NCI-H1417 treated with DMSO at 0.1 percent for 48 hours (cell line): ENCODE measurements around the gene ARHGAP5.
A peak's percentile ranks its signal among the peaks of the same experiment; 100 is the strongest.
"Not testable (repeated sequence)": the region's sequence is repeated elsewhere in the genome, so short reads cannot be mapped to it uniquely, and the experiment has no call there.

Experiments
- DNase-seq: peaks from one replicate; lab custom pipeline; 2025; lab: John Stamatoyannopoulos, UW

The ARHGAP5 gene

DNA sequence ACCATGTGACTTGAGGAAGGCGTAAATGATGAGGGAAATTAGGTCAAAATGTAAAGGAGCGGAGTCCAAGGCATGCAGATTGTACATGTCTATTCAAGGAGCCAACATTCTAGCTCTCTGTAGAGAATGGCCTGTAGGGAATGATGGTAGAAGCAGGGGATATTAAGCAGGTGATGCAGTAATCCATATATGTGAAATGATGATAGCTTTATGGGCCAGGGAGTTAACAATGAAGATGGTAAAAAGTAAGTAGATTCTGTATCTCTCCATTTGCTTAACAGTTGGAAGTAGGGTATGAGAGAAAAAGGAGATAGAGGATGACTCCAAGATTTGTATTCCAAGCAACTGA is 33.4 kb downstream of the ARHGAP5 start:
- no peak for DNase-seq

DNA sequence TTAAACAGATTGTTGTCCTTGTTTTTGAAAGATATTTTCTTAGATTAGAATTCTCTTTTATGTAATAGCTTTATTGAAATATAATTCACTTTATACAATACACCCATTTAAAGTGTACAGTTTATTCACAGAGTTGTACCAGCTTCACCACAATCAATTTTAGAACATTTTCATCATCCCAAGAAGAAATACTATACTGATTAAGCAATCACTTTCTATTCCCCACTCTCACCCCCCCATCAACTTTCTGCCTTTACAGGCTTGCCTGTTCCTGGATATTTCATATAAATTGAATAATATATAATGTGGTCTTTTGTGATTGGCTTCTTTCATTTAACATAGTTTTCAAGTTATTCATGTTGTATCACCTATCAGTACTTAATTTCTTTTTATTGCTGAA is 44.4 kb downstream of the ARHGAP5 start:
- DNase-seq, result no peak

DNA sequence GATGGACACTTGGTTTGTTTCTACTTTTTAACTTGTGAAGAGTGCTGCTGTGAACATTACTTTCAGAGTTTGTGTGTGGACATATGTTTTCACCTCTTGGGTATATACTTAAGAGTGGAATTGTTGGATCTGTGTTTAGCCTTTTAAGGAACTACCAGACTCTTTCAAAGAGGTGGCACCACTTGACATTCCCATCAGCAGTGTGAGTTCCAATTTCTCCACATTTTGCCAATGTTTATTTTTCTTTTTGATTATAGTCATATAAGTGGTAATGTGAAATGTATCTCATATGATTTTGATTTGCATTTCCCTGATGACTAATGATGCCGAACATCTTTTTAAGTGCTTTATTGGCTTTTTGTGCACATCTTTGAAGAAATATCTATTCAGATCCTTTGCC is 44.8 kb downstream of the ARHGAP5 start:
- DNase-seq, result no peak

DNA sequence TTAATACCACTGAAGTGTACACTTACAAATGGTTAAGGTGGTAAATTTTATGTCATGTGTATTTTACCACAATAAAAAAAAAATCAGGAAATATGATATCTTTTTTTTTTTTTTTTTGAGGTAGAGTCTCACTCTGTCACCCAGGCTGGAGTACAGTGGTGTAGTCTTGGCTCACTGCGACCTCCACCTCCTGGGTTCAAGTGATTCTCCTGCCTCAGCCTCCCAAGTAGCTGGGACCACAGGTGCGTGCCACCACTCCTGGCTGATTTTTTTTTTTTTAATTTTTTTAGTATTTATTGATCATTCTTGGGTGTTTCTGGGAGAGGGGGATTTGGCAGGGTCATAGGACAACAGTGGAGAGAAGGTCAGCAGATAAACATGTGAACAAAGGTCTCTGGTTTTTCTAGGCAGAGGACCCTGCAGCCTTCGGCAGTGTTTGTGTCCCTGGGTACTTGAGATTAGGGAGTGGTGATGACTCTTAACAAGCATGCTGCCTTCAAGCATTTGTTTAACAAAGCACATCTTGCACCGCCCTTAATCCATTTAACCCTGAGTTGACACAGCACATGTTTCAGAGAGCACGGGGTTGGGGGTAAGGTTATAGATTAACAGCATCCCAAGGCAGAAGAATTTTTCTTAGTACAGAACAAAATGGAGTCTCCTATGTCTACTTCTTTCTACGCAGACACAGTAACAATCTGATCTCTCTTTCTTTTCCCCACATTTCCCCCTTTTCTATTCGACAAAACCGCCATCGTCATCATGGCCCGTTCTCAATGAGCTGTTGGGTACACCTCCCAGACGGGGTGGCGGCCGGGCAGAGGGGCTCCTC is 50.0 kb downstream of the ARHGAP5 start:
- not testable (repeated sequence) for DNase-seq

DNA sequence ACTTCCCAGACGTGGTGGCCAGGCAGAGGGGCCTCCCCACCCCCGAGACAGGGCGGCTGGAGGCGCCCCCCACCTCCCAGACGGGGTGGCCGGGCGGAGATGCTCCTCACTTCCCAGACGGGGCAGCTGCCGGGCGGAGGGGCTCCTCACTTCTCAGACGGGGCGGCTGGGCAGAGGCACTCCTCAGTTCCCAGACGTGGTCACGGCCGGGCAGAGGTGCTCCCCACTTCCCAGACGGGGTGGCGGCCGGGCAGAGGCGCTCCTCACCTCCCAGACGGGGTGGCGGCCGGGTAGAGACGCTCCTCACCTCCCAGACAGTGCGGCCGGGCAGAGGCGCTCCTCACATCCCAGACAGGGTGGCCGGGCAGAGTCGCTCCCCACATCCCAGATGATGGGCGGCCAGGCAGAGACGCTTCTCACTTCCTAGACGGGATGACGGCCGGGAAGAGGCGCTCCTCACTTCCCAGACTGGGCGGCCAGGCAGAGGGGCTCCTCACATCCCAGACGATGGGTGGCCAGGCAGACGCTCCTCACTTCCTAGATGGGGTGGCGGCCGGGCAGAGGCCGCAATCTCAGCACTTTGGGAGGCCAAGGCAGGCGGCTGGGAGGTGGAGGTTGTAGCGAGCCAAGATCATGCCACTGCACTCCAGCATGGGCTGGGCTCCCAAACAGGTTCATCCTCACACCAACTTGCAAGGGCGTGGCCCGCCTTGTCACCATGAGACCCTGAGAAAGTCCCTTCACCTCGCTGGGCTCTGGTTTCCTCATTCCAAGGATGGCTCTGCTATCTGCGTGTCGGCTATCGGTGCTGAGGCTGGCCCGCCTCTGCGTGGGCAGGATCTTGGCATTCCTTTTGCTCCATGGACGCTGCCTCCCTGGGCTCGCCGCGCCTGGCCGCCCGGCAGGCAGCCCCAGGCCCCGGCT is 50.9 kb downstream of the ARHGAP5 start:
- DNase-seq, result not testable (repeated sequence)

DNA sequence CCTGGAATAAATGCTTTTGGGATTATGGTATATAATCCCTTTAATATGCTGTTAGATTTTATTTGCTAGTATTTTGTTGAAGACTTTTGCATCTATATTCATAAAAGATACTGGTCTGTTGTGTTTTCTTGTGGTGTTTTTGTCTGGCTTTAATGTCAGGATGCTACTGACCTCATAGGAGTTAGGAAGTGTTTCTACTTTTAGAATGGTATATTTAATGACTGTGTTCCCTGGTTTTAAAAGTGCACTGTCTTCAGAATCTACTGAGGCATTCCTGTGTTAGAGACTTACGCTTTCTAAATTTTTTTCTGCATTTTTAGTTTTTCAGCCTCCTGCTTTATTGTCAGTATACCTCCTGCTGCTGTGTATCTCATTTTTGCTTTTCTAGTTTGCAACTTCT is 51.6 kb downstream of the ARHGAP5 start:
- DNase-seq, result no peak

DNA sequence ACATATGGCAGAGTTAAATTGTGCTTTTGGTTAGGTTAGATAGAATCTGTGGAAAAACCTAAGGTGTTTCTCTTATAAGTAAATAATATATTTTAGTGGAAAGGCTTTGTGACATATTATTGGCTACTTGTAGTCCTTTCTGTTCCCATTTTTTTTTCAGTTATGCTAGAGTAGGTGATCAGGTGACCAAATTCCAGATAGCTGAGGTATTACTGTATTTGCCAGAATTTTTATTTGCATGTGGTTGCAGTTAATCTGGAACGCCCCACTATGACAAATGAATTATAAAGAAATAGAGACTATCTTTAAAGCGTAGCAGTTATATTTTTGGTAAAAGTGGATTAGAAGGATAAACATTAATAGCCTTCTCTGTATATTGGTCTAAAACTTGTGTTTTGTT is 52.0 kb downstream of the ARHGAP5 start:
- DNase-seq, result no peak

DNA sequence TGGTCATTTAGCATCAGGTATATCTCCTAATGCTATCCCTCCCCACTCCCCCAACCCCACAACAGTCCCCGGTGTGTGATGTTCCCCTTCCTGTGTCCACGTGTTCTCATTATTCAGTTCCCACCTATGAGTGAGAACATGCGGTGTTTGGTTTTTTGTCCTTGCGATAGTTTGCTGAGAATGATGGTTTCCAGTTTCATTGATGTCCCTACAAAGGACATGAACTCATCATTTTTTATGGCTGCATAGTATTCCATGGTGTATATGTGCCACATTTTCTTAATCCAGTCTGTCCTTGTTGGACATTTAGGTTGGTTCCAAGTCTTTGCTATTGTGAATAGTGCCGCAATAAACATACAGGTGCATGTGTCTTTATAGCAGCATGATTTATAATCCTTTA is 54.6 kb downstream of the ARHGAP5 start:
- DNase-seq, result not testable (repeated sequence)

DNA sequence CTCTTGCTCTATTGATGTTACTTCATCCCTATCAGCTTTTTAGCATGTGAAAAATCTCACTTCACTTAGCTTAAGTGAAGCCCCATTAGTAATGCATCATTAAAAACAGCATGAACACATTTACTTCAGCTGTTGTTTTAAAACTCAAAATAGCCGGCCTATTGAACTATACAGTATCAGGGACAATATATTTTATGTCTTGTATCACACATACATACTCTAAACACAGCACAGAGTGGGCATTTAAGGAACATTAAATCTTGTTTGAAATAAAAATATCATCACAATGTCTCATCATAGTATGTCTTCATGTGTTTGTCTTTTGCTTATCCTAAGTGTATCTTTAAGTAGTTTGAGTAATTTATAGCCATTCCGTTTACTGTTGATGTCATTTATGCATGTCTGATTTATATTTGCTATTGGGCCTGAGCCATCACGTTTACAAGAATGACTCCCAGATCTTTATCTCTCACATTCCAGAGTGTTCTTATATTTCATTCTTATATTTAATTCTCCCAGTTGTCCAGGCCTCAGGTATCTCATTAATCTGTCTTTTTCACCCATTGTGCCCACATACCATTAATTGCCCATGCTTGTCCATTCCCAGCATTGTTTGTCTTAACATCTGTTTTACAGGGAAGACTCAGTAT is 57.5 kb downstream of the ARHGAP5 start:
- peak; percentile 3 for DNase-seq

DNA sequence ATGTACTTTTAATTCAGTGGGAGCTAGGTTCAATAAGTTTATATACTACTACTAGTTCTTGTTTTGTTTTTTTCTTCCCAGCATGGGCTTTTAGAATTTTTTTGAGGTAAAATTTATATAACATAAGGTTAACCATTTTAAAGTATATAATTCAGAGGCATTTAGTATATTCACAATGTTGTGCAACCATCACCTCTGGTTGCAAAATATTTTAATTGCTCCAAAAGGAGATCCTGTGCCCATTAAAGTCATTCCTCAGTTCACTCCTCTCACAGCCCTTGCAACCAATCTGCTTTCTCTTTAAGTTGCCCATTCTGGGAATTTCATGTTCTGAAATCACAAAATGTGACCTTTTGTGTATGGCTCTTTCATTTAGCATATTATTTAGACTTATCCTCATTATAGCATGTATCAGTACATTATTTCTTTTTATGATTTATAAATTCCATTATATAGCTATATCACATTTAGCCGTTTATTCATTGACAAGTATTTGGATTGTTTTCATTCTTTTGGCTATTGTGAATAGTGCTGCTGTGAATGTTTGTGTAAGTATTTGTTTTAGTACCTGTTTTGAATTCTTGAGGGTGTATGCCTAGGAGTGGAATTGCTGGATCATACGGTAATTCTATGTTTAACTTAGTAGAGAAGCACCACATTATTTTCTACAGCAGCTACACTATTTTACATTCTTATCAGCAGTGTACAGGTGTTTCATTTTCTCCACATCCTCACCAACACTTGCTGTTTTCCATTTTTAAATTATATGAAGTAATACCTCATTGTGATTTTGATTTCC is 59.1 kb downstream of the ARHGAP5 start:
- no peak for DNase-seq

DNA sequence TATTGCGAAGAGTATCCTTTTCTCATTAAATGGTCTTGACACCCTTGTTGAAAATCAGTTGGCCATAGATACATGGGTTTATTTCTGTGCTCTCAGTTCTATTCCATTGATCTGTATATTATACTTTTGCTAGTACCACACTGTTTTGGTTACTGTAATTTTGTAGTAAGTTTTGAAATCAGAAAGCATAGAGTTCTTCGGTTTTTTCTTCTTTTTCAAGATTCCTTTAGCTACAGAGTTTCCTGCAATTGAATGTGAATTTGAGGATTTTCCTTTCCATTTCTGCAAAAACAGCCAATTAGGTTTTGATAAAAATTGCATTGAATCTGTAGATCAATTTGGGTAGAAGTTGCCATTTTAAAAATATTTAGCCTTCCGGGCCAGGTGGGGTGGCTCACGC is 60.2 kb downstream of the ARHGAP5 start:
- DNase-seq, result no peak

DNA sequence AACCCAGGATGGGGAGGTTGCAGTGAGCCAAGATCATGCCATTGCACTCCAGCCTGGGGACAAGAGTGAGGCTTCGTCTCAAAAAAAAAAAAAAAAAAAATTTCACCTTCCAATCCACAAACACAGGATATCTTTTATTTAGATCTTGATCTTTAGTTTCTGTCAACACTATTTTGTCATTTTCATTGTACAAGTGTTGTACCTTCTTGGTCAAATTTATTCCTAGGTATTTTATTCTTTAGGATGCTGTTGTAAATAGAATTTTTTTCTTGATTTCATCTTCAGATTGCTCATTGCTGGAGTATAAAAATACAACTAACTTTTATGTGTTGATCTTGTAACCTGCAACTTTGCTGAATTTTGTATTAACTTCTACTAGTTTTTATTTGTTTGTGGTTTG is 60.8 kb downstream of the ARHGAP5 start:
- DNase-seq, result no peak

DNA sequence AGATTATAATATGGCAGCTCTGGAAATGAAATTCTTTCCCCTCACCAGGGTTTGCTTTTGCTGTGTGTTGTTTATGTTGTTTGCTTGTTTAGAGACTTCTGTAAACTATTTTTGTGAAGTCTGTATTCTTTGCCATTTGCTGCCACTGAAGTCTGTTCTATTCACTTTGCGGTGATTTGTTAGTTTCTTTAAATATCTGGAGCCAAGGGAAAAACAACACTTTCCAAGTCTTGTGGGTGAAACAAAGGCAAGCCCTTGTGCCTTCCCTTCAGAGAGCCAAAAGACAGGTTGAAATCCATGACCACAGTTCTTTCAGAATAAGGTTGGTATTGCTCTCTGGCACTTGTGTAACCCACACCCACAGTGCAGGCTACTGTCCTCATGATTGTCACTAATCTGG is 65.2 kb downstream of the ARHGAP5 start:
- DNase-seq, result no peak

DNA sequence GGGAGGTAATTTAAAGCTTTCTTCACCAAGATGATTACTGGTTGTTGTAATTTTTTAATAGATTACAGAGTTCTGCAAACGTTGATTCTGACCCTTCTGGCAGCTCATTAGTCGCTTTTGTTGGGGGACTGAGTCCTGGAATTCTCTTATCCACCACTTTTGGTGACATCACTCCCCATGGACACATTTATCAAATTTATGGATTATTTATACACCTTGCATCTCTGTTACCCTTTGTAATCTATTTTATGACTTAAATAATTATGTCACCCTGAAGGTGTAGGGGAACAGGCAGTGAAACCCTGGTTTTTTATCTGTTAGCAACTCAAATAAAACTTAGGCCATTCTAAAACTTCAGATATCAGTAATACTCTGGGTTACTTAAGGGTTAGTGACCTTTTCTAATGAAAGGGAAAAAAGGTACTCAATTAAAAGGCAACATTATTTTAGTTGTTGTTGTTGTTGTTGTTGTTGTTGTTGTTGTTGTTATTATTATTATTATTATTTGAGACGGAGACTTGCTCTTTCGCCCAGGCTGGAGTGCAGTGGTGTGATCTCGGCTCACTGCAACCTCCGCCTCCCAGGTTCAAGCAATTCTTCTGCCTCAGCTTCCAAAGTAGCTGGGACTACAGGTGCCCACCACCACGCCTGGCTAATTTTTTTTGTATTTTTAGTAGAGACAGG is 65.8 kb downstream of the ARHGAP5 start:
- no peak for DNase-seq

DNA sequence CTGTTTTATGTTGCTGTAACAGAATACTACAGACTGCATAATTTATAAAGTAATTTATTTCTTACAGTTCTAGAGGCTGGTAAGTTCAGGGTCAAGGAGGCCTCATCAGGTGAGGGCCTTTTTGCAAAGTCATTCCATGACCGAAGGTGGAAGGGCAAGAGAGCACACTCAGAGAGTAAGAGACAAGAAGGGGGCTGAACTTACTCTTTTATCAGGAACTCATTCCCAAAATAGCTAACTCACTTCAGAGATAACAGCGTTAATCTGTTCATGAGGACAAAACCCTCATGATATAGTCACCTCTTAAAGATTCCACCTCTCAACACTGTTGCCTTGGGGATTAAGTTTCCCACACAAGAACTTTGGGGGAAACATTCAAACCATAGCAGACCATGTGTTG is 73.3 kb downstream of the ARHGAP5 start:
- DNase-seq, result no peak

DNA sequence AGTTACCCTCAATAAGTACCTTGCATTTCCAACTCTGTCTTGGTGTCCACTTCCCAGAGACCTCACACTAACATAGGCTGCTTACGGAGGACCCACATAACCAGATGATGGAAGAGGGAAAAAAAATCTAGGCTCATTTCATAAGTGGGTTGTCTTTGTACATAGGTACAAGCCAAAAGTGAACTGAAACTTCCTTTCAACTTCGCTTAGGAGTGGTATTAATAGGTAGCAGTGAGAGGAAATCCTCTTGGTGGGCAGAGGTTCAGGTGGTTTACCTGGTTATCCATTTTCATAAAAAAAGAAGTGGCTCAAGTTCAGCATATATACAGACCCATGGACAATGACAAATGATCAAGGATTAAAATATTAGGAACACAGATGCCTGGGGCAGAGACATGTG is 88.9 kb downstream of the ARHGAP5 start:
- no peak for DNase-seq

DNA sequence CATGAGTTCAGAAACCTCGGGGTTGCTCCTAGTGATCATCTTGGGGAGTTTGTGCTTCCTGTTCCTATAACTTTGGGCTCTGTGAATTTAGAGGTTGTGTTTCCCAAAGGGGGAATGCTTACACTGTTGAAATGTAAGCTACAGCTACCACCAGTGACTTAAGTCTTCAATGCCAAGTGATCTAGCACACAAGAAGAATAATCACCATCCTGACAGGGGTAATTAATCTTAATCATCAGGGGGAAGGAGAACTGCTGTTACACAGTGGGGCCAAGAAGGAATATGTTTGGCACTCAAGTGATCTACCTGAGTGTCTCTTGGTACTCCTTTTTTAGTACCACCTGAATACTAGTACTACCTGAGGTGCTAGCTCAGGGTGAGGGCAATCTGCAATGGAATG is 89.8 kb downstream of the ARHGAP5 start:
- no peak for DNase-seq

DNA sequence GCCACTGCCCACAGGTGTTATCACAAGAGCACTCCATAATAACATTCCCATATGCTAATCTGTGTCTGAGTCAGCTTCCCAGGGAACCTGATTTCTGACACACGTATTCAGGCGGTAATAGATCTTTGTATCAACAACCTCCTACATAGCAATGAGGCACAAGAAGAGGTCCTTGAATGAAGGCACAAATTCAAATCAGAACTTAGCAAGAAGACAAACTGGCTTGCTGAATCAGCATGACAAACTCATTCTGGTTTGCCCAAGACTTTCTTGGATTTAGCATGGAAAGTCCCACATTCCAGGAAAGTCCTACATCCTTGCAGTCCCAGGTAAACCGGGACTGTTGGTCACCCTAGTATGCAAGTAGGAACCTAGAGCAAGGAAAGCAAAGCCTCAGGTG is 90.8 kb downstream of the ARHGAP5 start:
- no peak for DNase-seq

DNA sequence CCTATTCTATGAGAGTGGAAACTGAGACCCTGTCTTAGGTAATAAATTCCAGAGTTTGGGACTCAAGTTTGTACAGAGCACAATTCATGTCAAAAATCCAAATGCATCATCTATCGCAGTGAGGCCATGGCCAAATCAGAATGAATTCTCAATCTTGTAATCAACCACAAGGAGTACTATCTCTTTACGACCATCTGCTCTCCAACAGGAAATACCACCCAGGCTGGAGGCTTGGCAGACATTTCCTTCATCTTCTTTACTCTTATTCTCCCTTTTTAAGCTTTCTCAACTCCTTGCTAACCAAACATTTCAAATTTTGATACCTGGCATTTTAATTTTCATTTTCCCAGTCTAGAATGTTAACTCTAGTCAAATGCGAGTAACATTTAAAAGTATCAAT is 92.1 kb downstream of the ARHGAP5 start:
- DNase-seq, result no peak

DNA sequence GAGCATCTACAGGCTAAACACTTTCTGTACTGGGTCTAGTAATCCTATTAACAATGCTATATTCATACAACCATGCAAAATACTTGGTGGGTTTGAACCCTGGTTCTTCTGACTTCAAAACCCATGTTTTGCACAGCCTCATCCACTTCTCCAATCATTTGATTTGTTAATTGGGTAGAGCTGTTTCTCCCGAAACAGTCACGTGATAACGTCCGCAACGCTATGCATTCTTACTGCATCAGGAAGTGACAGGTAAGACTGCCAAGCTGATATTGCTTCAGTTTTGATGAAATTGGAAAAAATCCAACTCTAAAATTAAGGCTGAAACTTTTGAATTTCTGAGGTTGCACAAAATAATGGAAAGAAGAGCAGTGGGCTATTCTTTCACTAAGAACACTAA is 94.4 kb downstream of the ARHGAP5 start:
- DNase-seq, result no peak
